ENCODE data around the gene FAM229B.
A peak's percentile ranks its signal among the peaks of the same experiment; 100 is the strongest.

DNA sequence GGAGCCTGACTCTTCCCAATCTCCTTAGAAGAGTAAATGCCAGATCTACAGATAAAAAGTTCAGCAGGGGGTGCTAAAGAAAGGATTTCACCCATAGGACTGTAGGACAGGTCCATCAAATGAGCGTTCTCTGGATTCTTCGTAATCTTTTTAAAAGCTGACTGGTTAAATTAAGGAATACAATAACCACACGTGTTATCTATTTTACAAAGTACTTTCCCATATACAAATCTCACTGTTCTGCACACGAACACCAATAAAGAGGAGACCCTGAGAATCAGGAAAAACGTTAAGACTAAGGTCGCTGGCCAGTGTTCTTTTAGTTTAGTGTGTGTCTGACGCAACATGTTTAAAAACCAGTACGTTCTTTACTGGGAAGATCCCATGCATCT, 651 bp upstream of the FAM229B start:
- no peak for TF ChIP-seq EZH2 (IDR thresholded peaks at IDR 0.05; ENCODE audit: low read depth)
- TF ChIP-seq, protein P1, sequence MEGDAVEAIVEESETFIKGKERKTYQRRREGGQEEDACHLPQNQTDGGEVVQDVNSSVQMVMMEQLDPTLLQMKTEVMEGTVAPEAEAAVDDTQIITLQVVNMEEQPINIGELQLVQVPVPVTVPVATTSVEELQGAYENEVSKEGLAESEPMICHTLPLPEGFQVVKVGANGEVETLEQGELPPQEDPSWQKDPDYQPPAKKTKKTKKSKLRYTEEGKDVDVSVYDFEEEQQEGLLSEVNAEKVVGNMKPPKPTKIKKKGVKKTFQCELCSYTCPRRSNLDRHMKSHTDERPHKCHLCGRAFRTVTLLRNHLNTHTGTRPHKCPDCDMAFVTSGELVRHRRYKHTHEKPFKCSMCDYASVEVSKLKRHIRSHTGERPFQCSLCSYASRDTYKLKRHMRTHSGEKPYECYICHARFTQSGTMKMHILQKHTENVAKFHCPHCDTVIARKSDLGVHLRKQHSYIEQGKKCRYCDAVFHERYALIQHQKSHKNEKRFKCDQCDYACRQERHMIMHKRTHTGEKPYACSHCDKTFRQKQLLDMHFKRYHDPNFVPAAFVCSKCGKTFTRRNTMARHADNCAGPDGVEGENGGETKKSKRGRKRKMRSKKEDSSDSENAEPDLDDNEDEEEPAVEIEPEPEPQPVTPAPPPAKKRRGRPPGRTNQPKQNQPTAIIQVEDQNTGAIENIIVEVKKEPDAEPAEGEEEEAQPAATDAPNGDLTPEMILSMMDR (conservative IDR thresholded peaks at IDR 0.05), result peak; percentile 57; the same call in 1 of the 2 replicates
